ENCODE measurements around the gene KCNJ9. TPM values are rescaled to one million over a fixed set of nuclear protein-coding genes. Genes with fewer than 3 reads are reported as not detected.

KCNJ9 gene
- total and polyA plus RNA-seq, 2 of the 4 experiments (the other 2 are of a cell fraction): not detected

DNA sequence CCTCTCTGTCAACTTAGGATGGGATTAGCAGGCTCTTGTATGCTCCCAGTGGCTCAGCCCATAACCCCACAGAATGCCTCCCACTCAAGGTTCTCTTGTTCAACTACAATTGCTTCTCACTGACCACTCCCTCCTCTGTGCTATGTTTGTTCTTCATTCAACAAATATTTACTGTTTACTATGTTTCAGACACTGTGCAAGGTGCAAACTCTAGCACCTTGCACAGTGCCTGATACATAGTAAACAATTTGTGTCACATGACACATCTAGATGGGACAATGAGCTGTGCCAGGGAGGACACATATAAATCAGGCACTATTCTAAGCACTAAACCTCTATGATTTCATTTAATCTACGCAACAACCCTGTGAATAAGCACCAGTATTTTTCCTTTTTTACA, 49.6 kb downstream of the KCNJ9 start:
- Histone ChIP-seq H3K4me3 (ENCODE audit: insufficient read depth, low read depth, low read length) (no peak overlapping the region), H3K9ac (ENCODE audit: low read depth, low read length) (no peak overlapping the region), H2AK5ac (ENCODE audit: low read depth, low read length) (no peak overlapping the region), H3K27me3 (ENCODE audit: control insufficient read depth, insufficient read depth, low read length) (peaks cover 26% of the 10 kb centered on the region), H3K23ac (ENCODE audit: low read depth, low read length) (no peak overlapping the region), H3K36me3 (ENCODE audit: control insufficient read depth, insufficient read depth, low read length) (no peaks in the 10 kb centered on the region), H4K91ac (ENCODE audit: insufficient read depth, low read depth, low read length) (no peak overlapping the region), H2BK20ac (ENCODE audit: low read depth, low read length) (no peak overlapping the region), H3K4ac (ENCODE audit: low read depth, low read length) (no peak overlapping the region), H2AK9ac (replicated peaks; ENCODE audit: low read depth, low read length, poor library complexity) (no peak overlapping the region), H3K14ac (replicated peaks; ENCODE audit: low read depth, low read length) (no peak overlapping the region), H2BK5ac (ENCODE audit: low read depth, low read length, poor library complexity, severe bottlenecking) (no peak overlapping the region), H4K20me1 (ENCODE audit: insufficient read depth, low read length) (no peaks in the 10 kb centered on the region), H4K5ac (ENCODE audit: low read depth, low read length) (no peak overlapping the region), H2AFZ (replicated peaks; ENCODE audit: low read length, poor library complexity) (no peak overlapping the region), H3K9me1 (ENCODE audit: insufficient read depth, low read length) (peaks cover 6% of the 10 kb centered on the region; the same call in 1 of the 2 replicates), H3K9me3 (ENCODE audit: control insufficient read depth, insufficient read depth, low read length) (no peaks in the 10 kb centered on the region), H3K27ac (ENCODE audit: insufficient read depth, low read length) (no peak overlapping the region), H3K56ac (ENCODE audit: extremely low read depth, insufficient read depth, low read length) (no peak overlapping the region), H3K79me1 (ENCODE audit: low read depth in 1 of 2, low read length in 2 of 2) (no peaks in the 10 kb centered on the region), H3K4me1 (ENCODE audit: control insufficient read depth, insufficient read depth, low read length) (0 out of 2 replicates have a peak, but pooled peaks cover 2% of the 10 kb centered on the region), H2BK15ac (ENCODE audit: low read depth, low read length) (no peak overlapping the region), H3K18ac (ENCODE audit: low read depth, low read length) (no peak overlapping the region), H2BK120ac (ENCODE audit: low read depth, low read length) (no peak overlapping the region), H4K8ac (ENCODE audit: low read depth in 2 of 2, low read length in 2 of 2) (no peak overlapping the region), H3K4me2 (ENCODE audit: low read depth, low read length) (no peak overlapping the region)
- DNase-seq (no peak), ATAC-seq (ENCODE audit: low read depth) (no peak)
- no CpG with 5 or more reads among the region's 1 CpG for WGBS, 2 experiments (ENCODE audit: extremely low coverage in 2 of 2, insufficient read length in 1 of 2)
- BruUV-seq (replicated peaks): no TSS peak
- in situ Hi-C loops (cut with MboI; ENCODE audit: low sequenced_read_pairs) (no loop called here), intact Hi-C loops (cut with micrococcal nuclease) (no loop called here), dilution Hi-C loops (cut with HindIII; ENCODE audit: low sequenced_read_pairs, unreplicated experiment) (no loop called here)
- ChIA-PET CTCF (no interaction called here), POLR2A (ENCODE audit: unreplicated experiment) (no interaction called here)
- no peak for TF ChIP-seq FOS (IDR thresholded peaks at IDR 0.05; ENCODE audit: low read depth, low read length)
- TF ChIP-seq POLR2A (IDR thresholded peaks at IDR 0.05; ENCODE audit: low read depth, low read length): no peak
- TF ChIP-seq NFE2L2 (IDR thresholded peaks at IDR 0.05; ENCODE audit: low read depth, low read length): no peak

Measured in IMR-90 (cell line).